T-cell (primary cell): ENCODE data around the gene LAPTM4A. TPM values are rescaled to one million over a fixed set of nuclear protein-coding genes. Genes with fewer than 3 reads are reported as not detected.

Experiments
- ATAC-seq, 4 experiments: fragments of 200-7000 bp in 3 of 4; fragments of 150-1000 bp in 1 of 4; cut with Tn5 transposase; replicated peaks in 1 of 4; 1 replicate in 3 of 4; 2 replicates in 1 of 4; pipeline ENCODE4 v1.10.0; 2021; ENCODE audit warnings: moderate library complexity in 3 of 4, mild to moderate bottlenecking in 2 of 4, moderate number of reproducible peaks in 1 of 4
- CTCF ChIA-PET, 2 donors: fragments of 300-600 bp; sonication (Branson Sonifier 250); formaldehyde crosslinking; loops; one replicate each; lab custom pipeline; 2022; ENCODE audit warnings: antibody characterized with exemption in 2 of 2; lab: Charles Lee
- POLR2A ChIA-PET, 2 donors: fragments of 300-600 bp; sonication (Branson Sonifier 250); formaldehyde crosslinking; loops; one replicate each; lab custom pipeline; 2022; ENCODE audit warnings: antibody characterized with exemption in 2 of 2; lab: Charles Lee
- DNase-seq, 35 experiments: peaks; one replicate each; pipeline versions ENCODE4 v3.0.0 to v3.0.0-alpha.2; 2013 to 2023
- H3K27ac ChIP-seq: one replicate; pipeline ENCODE4 v1.5.1; 2013; ENCODE audit warnings: low read length
- H3K27me3 ChIP-seq, 2 experiments: replicated peaks in 1 of 2; 1 replicate in 1 of 2; 2 replicates in 1 of 2; pipeline versions ENCODE4 v1.6.1 to v1.7.0; 2013; ENCODE audit warnings: low read length in 1 of 2, mixed read lengths in 1 of 2; ENCODE audit not compliant: control insufficient read depth in 2 of 2, insufficient read depth in 2 of 2; ENCODE audit errors: extremely low read depth in 1 of 2
- H3K36me3 ChIP-seq, 2 donors: 1 replicate in 1 of 2; 2 replicates in 1 of 2; pipeline versions ENCODE4 v1.6.1 to v1.7.0; 2013; ENCODE audit warnings: low read length in 1 of 2; ENCODE audit not compliant: control insufficient read depth in 2 of 2, insufficient read depth in 1 of 2; ENCODE audit errors: extremely low read depth in 1 of 2
- H3K4me1 ChIP-seq, 2 experiments: 1 replicate in 1 of 2; 2 replicates in 1 of 2; pipeline versions ENCODE4 v1.6.1 to v1.7.0; 2013; ENCODE audit warnings: low read length in 2 of 2, mixed read lengths in 1 of 2; ENCODE audit not compliant: insufficient read depth in 2 of 2, control insufficient read depth in 1 of 2; ENCODE audit errors: extremely low read depth in 1 of 2
- H3K4me3 ChIP-seq, 2 donors: 1 replicate in 1 of 2; 2 replicates in 1 of 2; pipeline versions ENCODE4 v1.5.1 to v1.7.0; 2013; ENCODE audit warnings: mild to moderate bottlenecking in 2 of 2, low read length in 1 of 2, moderate library complexity in 1 of 2; ENCODE audit not compliant: control insufficient read depth in 1 of 2; ENCODE audit errors: extremely low read depth in 1 of 2
- H3K9me3 ChIP-seq: 2 replicates; pipeline ENCODE4 v1.7.0; 2013
- H3K27ac Mint-ChIP-seq, 2 donors: one replicate each; pipeline ENCODE4 v1.8.0; 2020 to 2021; ENCODE audit warnings: mild to moderate bottlenecking in 2 of 2, mixed read lengths in 2 of 2
- H3K27me3 Mint-ChIP-seq, 2 donors: one replicate each; pipeline ENCODE4 v1.8.0; 2021 to 2022; ENCODE audit warnings: mixed read lengths in 2 of 2
- H3K36me3 Mint-ChIP-seq: one replicate; pipeline ENCODE4 v1.8.0; 2021; ENCODE audit warnings: mixed read lengths
- H3K4me1 Mint-ChIP-seq, 3 donors: one replicate each; pipeline ENCODE4 v1.8.0; 2020 to 2022; ENCODE audit warnings: mixed read lengths in 3 of 3, mild to moderate bottlenecking in 1 of 3
- H3K4me3 Mint-ChIP-seq, 3 donors: one replicate each; pipeline ENCODE4 v1.8.0; 2020 to 2022; ENCODE audit warnings: mild to moderate bottlenecking in 3 of 3, mixed read lengths in 3 of 3, moderate library complexity in 3 of 3
- H3K9me3 Mint-ChIP-seq, 3 donors: one replicate each; pipeline ENCODE4 v1.8.0; 2020 to 2022; ENCODE audit warnings: mixed read lengths in 3 of 3
- WGBS: methylation state at CpG from one replicate; pipeline ENCODE4 v1.1.5; 2013; ENCODE audit warnings: missing lambda C conversion rate; ENCODE audit not compliant: insufficient coverage; 5-methylcytosine and 5-hydroxymethylcytosine counted together
- total RNA-seq, 35 experiments: library from RNA in 6 of 35; stranded (reverse) in 6 of 35; fragments of 120-200 nt in 1 of 35; gene quantifications; one replicate each; pipeline versions ENCODE4 v1.2.1 to v1.2.4 and lab custom pipeline; 2013 to 2026

The LAPTM4A gene
- total RNA-seq, 5 donors from 2014 or later (not counting 1 experiment from before 2014, with no cell fraction given): 35.3 to 41.1 (median 38.1) TPM

DNA sequence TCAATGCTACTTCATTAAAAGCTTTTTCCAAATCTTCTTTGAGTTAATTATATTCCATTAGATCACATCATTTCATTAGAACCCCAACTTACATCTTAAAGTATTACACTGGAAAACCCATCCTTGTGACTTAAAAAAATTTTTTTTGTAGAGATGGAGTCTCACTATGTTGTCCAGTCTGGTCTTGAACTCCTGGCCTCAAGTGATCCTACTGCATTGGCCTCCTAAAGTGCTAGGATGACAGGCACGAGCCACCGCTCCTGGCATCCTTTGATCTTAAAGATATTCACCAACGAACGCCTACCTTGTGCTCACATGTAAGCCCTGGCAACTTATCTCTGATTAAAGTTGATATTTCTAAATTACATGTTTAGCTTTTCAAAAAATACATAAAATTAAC lies 6.7 kb downstream of the LAPTM4A start:
- WGBS: 100% methylated on average over 1 of the region's 4 CpGs
- CTCF ChIA-PET: no interaction called here
- Histone ChIP-seq H3K36me3 (peaks cover 4 to 14% of the 10 kb centered on the region in 2 donors), H3K4me1 (peaks cover 3 to 12% of the 10 kb centered on the region in 2 experiments), H3K27ac (no peak overlapping the region), H3K9me3 (no peaks in the 10 kb centered on the region), H3K4me3 (no peak overlapping the region), H3K27me3 (no peaks in the 10 kb centered on the region)
- no peak overlapping the region for H3K27ac Mint-ChIP-seq
- ATAC-seq (no peak), DNase-seq (no peak)
- H3K9me3 Mint-ChIP-seq: no peaks in the 10 kb centered on the region
- H3K27me3 Mint-ChIP-seq: no peaks in the 10 kb centered on the region
- no peak overlapping the region for H3K4me3 Mint-ChIP-seq
- H3K36me3 Mint-ChIP-seq: peaks cover 9% of the 10 kb centered on the region
- H3K4me1 Mint-ChIP-seq: peaks cover 36 to 52% (median 43%) of the 10 kb centered on the region in 3 donors
- POLR2A ChIA-PET: interaction anchor here in 1 of 2 donors (1.0 kb wide), 1 partner anchor 10 kb away, joined by 3 read pairs; no protein-coding TSS in a partner anchor

DNA sequence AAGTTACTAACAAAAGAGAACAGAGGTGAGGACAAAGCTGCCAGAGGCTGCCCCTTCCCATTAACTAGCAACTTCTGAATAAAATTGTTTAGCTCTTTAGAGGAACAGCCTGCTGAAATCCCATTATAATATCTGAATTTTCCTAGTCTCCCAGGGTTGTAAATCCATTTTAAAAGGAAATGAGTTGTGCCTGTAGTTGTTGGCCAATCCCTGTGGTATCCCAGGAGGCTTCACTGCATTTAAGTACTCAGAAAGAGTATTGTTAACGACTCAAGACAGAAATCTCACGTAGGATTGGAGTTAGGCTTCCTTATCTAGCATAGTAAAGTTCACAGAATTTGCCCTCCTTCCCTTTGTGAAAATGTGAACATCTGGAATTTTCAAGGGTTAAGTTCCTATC lies 8.9 kb downstream of the LAPTM4A start:
- Mint-ChIP-seq H3K9me3 (no peaks in the 10 kb centered on the region), H3K27me3 (no peaks in the 10 kb centered on the region), H3K4me1 (peaks cover 14 to 30% (median 20%) of the 10 kb centered on the region in 3 donors), H3K4me3 (no peak overlapping the region), H3K36me3 (peaks cover 19% of the 10 kb centered on the region), H3K27ac (no peak overlapping the region)
- ATAC-seq: no peak
- DNase-seq: no peak
- Histone ChIP-seq H3K4me1 (no peaks in the 10 kb centered on the region), H3K36me3 (peaks cover 4 to 29% of the 10 kb centered on the region in 2 donors), H3K27me3 (no peaks in the 10 kb centered on the region), H3K9me3 (no peaks in the 10 kb centered on the region), H3K4me3 (no peak overlapping the region), H3K27ac (no peak overlapping the region)
- CTCF ChIA-PET: interaction anchor here in 1 of 2 donors (1.0 kb wide), 1 partner anchor 87 kb away, joined by 3 read pairs; no protein-coding TSS in a partner anchor
- POLR2A ChIA-PET: no interaction called here
- 0% methylated on average over 1 of the region's 2 CpGs for WGBS

GRCh38 chr2:20040489-20041172 lies 10.8 kb downstream of the LAPTM4A start:
- ATAC-seq (no peak), DNase-seq (no peak)
- Histone ChIP-seq H3K4me1 (no peaks in the 10 kb centered on the region), H3K36me3 (peaks cover 4 to 43% of the 10 kb centered on the region in 2 donors), H3K9me3 (no peaks in the 10 kb centered on the region), H3K4me3 (no peak overlapping the region), H3K27me3 (no peaks in the 10 kb centered on the region), H3K27ac (no peak overlapping the region)
- ChIA-PET POLR2A (interaction anchor here in 1 of 2 donors (1.0 kb wide), 1 partner anchor 12 kb away, joined by 4 read pairs; no protein-coding TSS in a partner anchor), CTCF (interaction anchor here in 1 of 2 donors (1.6 kb wide), 1 partner anchor 25 kb away, joined by 3 read pairs; no protein-coding TSS in a partner anchor)
- no CpG with 5 or more reads among the region's 8 CpGs for WGBS
- no peak overlapping the region for H3K4me3 Mint-ChIP-seq
- peaks cover 12 to 25% (median 22%) of the 10 kb centered on the region in 3 donors for H3K4me1 Mint-ChIP-seq
- H3K27me3 Mint-ChIP-seq: no peaks in the 10 kb centered on the region
- H3K36me3 Mint-ChIP-seq: peaks cover 38% of the 10 kb centered on the region
- no peak overlapping the region for H3K27ac Mint-ChIP-seq
- H3K9me3 Mint-ChIP-seq: no peaks in the 10 kb centered on the region

DNA sequence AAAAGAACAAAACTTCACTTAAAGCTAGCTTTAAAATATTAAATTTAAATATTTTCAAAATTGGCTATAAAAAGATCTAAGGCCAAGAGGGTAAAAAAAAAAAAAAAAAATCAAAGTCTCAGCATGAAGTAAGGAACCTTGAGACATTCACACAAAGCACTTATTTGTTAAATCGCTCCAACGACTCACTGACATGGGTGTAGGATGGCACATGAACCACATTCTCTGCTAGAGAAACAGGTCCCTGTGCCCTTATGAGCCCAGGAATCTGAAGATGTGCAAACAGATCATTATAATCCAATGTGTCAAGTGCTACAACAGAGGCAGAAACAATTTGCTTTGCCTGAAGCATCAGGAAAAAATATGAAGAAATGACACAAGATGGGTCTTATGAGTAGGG lies 13.8 kb downstream of the LAPTM4A start:
- Histone ChIP-seq H3K27ac (no peak overlapping the region), H3K4me3 (no peak overlapping the region), H3K9me3 (no peaks in the 10 kb centered on the region), H3K27me3 (no peaks in the 10 kb centered on the region), H3K36me3 (peaks cover 4 to 69% of the 10 kb centered on the region in 2 donors), H3K4me1 (no peaks in the 10 kb centered on the region)
- 100% methylated on average over 1 of the region's 2 CpGs for WGBS
- no peak for ATAC-seq
- H3K27me3 Mint-ChIP-seq: no peaks in the 10 kb centered on the region
- H3K9me3 Mint-ChIP-seq: no peaks in the 10 kb centered on the region
- no peak for DNase-seq
- POLR2A ChIA-PET: interaction anchor here in 1 of 2 donors (0.7 kb wide), 1 partner anchor 1136 kb away, joined by 8 read pairs; no protein-coding TSS in a partner anchor
- CTCF ChIA-PET: interaction anchor here (0.5 to 1.4 kb wide), 3 partner anchors 22 to 125 kb away, joined by 3 to 8 read pairs (median 4); no protein-coding TSS in a partner anchor
- H3K36me3 Mint-ChIP-seq: peaks cover 65% of the 10 kb centered on the region
- no peak overlapping the region for H3K4me3 Mint-ChIP-seq
- peaks cover 7 to 12% (median 10%) of the 10 kb centered on the region in 3 donors for H3K4me1 Mint-ChIP-seq
- no peak overlapping the region for H3K27ac Mint-ChIP-seq

GRCh38 chr2:20035955-20036666 lies 15.3 kb downstream of the LAPTM4A start:
- Mint-ChIP-seq H3K36me3 (peaks cover 80% of the 10 kb centered on the region), H3K4me3 (no peak overlapping the region), H3K9me3 (no peaks in the 10 kb centered on the region), H3K27ac (peak overlapping the region in 1 of 2 donors; percentile 25), H3K4me1 (peaks cover 0 to 8% (median 0%) of the 10 kb centered on the region in 3 donors), H3K27me3 (no peaks in the 10 kb centered on the region)
- POLR2A ChIA-PET: interaction anchor here in 1 of 2 donors (0.7 kb wide), 1 partner anchor 687 kb away, joined by 3 read pairs; no protein-coding TSS in a partner anchor
- Histone ChIP-seq H3K27ac (no peak overlapping the region), H3K4me3 (no peak overlapping the region), H3K4me1 (no peaks in the 10 kb centered on the region), H3K27me3 (no peaks in the 10 kb centered on the region), H3K9me3 (no peaks in the 10 kb centered on the region), H3K36me3 (peaks cover 0 to 73% of the 10 kb centered on the region in 2 donors)
- ATAC-seq: no peak
- 94% methylated on average over 2 of the region's 4 CpGs for WGBS
- CTCF ChIA-PET: interaction anchor here in 1 of 2 donors (1.3 kb wide), 1 partner anchor 21 kb away, joined by 3 read pairs; no protein-coding TSS in a partner anchor
- DNase-seq: no peak

GRCh38 chr2:20034821-20035220 lies 16.6 kb downstream of the LAPTM4A start:
- H3K4me1 ChIP-seq: no peaks in the 10 kb centered on the region
- no peak overlapping the region for H3K27ac ChIP-seq
- H3K27me3 ChIP-seq: no peaks in the 10 kb centered on the region
- no peaks in the 10 kb centered on the region for H3K27me3 Mint-ChIP-seq
- H3K9me3 ChIP-seq: no peaks in the 10 kb centered on the region
- peaks cover 0 to 1% (median 0%) of the 10 kb centered on the region in 3 donors for H3K9me3 Mint-ChIP-seq
- peaks cover 0 to 8% (median 0%) of the 10 kb centered on the region in 3 donors for H3K4me1 Mint-ChIP-seq
- H3K4me3 ChIP-seq: no peak overlapping the region
- ATAC-seq (no peak), DNase-seq (no peak)
- peaks cover 83% of the 10 kb centered on the region for H3K36me3 Mint-ChIP-seq
- no peak overlapping the region for H3K27ac Mint-ChIP-seq
- H3K36me3 ChIP-seq: peaks cover 3 to 70% of the 10 kb centered on the region in 2 donors
- POLR2A ChIA-PET: interaction anchor here in 1 of 2 donors (0.5 to 1.6 kb wide), 3 partner anchors 10 to 532 kb away, joined by 3 to 4 read pairs (median 3); no protein-coding TSS in a partner anchor
- CTCF ChIA-PET: interaction anchor here in 1 of 2 donors (1.6 kb wide), 1 partner anchor 19 kb away, joined by 5 read pairs; no protein-coding TSS in a partner anchor
- WGBS: no CpG with 5 or more reads among the region's 2 CpGs
- no peak overlapping the region for H3K4me3 Mint-ChIP-seq
